OCI-LY1 (cell line): Measurements from ENCODE around the gene PDE4D.

Experiments
- CTCF ChIP-seq: fragments of 200-600 bp; sonication (generic), shearing (Covaris generic); IDR thresholded peaks from 2 replicates; pipeline ENCODE4 v1.5.1; 2017; ENCODE audit warnings: mild to moderate bottlenecking, antibody characterized with exemption, low read length, moderate library complexity, mixed read lengths
- EZH2 ChIP-seq: fragments of 200-600 bp; sonication (generic), shearing (Covaris generic); IDR thresholded peaks from 2 replicates; pipeline ENCODE4 v1.8.0; 2017; ENCODE audit warnings: borderline replicate concordance, mixed run types, mild to moderate bottlenecking, antibody characterized with exemption, low read length, moderate library complexity, mixed read lengths

GRCh38 chr5:59732301-59732700, 161.2 kb downstream of the PDE4D start:
- TF ChIP-seq CTCF = no peak
- no peak for TF ChIP-seq EZH2
